NCI-H345 treated with DMSO at 0.1 percent for 48 hours (cell line): Measurements from ENCODE around the gene MGAM2.
"Not testable (repeated sequence)": the region's sequence is repeated elsewhere in the genome, so short reads cannot be mapped to it uniquely, and the experiment has no call there.

Experiments used
- DNase-seq: peaks from one replicate; lab custom pipeline; 2025; ENCODE audit not compliant: unreplicated experiment; lab: John Stamatoyannopoulos, UW

Gene MGAM2

DNA sequence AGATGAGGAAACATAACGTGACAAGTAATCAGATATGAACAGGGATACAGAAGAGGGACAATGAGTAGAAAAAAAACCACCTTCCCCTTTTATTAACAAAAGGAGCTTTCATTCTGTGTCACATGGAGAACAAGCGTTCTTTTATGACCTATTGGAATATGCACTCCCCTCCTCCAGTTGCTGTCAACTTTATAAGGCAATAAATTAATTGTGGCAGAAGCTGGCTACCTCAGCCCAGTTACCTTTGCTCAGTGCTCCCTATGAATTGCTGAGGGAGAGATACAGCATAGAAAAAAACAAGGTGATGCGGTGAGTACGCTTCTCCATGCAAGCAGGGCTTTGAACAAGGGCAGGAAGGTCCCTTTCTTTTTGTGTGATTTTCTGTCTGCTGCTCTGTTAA lies at the start of gene MGAM2:
Gene MGAM2 (plus strand): TSS at position 220 of the 400 bp plus-strand sequence. CDS start 5,156 bp downstream, outside the sequence.
- DNase-seq, result no peak

DNA sequence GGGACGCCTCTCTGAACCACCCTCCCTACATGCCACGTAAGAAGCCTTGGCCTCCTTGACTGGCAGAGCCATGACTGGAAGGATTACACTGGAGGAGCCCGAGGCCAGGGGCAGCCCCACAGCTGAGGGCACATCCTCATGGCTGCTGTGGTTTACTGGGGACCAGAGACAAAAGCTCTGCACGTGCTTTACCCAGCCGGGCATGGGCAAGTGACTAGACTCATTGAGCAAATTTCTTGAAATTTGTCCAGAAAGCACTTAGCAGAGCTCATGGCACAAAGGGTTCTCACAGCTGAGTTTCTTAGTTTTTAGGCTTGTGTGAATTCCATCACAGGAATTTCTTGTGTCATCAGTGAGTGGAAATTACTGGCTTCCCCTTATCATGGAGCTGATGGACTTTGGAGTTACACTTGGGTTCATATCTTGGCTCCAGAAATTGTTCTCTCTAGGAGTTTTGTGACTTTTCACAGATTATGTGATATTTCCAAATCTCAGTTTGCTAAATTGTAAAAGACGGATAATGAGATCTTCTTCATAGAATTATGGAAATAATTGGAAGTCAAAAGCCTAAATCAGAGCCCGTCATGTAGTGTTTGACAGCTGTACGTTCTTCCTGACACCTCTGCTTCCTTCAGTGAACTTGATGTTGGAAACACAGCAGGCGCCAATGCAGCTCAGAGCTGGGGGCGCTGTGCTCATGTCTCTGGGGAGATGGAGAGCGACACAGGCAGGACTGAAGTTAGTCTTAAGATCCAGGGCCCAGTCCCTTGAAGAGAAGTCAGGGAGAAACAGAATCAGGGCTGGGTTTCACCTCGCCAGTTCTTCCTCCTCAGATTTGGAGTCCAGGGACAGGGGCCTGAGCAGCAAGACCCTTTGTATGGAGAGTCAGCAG lies 47.7 kb upstream of the MGAM2 start:
- DNase-seq, result no peak

DNA sequence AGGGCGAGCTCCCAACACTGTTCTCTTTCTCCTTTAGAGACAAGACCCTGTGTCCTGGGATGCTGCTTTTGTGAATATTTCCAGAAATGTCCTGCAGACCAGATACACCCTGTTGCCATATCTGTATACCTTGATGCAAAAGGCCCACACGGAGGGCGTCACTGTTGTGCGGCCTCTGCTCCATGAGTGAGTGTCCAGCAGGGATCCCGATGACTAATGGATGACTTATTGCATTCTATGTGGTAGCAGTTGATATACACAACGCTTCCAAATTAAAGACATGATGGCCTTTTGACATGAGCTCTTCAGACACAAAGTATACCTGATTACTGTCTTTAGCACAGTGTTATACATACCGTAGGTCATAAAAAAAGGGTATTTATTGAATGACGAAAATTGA lies 45.0 kb upstream of the MGAM2 start:
- no peak for DNase-seq

DNA sequence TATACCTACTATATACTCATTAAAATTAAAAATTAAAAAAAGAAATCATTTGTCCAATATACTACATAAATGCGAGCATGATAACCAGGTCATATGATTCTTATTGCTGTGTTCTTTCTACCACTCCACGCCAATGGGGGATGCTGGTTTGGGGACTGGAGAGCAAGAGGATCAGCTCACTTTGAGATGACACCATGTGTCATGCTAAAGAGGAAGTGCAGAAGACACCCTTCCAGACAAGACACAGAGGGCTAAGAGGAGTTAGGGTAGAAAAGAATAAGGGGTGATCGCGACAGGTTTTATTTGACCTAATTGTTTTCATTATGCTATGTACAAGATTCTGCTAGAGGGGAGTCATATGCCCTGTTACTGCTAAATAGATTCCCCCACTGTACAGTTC lies 33.8 kb upstream of the MGAM2 start:
- no peak for DNase-seq

DNA sequence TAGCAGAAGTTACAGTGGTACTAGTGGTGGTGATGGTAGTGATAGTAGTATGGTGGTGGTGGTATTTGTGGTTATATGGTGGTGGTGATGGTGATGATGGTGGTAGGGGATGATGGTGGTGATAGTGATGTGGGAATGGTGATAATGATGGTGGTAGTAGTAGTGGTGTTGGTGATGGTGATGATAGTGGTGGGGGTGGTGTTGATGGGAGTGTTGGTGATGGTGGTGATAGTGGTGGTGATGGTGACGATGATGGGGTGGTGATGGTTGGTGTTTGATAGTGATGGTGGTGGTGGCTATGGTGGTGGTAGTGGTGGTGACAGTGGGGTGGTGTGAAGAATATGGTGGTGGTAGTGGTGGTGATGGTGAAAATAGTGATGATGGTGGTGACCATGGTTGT lies 27.9 kb upstream of the MGAM2 start:
- no peak for DNase-seq

DNA sequence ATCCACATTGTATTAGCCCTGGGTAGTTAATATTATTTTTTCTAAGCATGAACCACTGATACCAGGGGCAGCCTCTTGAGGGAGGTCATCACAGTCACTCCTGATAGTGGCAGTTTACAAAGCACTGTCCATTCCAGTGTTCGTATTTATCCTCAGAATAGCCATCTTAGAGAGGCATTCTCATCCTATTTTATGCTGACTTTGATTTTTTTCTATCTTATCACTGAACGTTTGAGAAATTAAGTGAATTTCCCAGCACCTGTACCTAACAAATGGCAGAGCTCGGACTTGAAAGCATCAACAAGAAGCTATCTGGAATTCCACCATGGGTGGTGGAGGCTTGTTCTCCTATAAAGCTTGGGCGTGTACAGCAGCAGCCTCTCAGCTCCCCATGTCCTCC lies 26.1 kb upstream of the MGAM2 start:
- no peak for DNase-seq

DNA sequence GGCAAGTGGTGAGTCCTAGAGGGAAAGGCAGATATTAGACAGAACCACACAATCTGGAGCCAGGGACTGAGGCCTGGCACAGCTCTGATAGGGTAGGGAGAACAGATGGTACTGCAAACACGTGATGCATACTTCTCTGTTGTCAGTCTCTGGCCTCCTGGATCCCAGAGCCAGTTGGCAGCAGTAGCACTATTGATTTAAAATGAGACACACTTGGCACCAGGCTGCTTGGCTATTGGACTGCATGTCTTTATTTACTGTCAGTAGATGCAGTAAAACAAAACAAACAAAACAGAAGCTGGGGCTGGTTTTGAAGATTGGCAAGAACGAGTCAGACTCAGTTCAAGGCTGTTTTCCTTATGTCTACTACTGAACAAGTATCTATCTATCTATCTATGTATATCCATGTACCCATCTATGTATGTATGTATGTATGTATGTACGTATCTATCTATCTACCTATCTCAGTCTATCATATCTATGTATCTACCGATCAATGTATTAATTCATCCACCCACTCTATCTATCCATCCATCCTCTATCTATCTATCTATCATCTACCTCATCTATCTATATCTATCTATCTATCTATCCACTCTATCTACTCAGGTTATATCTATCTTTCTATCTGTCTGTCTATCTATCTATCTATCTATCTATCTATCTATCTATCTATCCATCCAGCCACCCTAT lies 23.4 kb upstream of the MGAM2 start:
- no peak for DNase-seq

DNA sequence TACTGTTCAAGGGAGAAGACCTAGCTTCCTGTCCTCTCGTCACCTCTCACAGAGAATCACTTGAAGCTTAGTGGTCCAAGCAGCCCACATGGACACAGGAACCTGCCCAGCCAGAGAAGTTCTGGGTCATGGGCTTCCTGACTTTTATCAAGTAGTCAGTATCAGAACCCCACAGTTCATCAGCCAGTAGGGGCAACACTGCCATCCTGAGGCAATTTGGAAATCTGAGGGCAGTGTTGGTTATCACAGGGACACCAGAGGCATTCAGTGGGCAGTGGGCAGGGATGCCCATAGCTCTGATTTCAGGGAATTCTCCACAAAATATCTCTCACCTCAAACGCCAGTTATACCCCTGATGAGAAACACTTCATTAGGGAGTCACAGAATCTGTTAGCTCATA lies 22.5 kb upstream of the MGAM2 start:
- DNase-seq, result no peak

DNA sequence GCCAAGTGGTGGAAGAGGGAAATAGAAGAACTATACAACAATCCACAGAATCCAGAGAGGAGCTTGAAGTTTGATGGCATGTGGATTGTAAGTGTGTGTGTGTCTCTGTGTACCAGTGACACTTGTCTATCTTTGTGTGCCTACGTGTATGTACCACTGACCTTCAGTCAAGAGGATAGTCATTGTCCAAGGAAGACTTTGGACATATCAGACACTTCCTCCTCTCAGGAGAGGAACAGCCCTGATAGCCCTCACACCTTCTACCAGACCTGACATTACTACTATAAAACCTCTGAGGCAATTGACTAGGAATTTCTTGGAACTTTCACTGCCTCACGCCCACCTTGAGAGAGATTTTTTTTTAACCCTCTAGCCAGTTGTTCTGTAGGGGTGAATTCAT lies 19.6 kb upstream of the MGAM2 start:
- DNase-seq, result no peak

DNA sequence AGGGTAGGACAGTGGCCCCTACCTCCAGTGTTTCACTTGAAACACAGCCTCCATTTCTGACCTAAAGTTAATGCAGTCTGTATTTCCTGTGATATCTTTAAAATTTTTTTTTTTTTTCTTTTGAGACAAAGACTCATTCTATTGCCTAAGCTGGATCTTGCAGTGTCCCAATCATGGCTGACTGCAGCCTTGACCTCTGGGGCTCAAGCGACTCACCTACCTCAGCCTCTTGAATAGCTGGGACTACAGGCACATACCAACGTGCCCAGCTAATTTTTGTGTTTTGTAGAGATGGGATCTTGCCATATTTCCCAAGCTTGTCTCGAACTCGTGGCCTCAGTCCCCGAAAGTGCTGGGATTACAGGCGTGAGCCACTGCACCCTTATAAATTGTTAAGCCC lies 16.7 kb upstream of the MGAM2 start:
- DNase-seq, result no peak

DNA sequence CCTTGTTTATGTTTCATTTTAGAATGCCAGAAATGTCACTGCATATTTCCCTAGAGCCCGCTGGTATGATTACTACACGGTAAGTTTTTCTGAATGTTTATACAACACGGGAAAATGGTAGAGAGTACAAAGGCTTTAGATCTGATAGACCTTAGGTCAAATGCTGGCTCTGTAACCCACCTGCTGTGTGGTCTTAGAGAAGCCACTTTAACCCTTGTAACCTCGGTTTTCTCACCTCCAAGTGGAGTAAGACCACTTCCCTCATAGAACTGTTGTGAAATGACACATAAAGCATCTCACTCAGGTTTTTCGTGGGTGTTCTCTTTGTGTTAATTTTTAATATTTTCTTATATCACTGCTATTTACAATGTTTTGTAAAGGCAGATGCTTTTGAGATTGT lies 13.9 kb upstream of the MGAM2 start:
- no peak for DNase-seq

DNA sequence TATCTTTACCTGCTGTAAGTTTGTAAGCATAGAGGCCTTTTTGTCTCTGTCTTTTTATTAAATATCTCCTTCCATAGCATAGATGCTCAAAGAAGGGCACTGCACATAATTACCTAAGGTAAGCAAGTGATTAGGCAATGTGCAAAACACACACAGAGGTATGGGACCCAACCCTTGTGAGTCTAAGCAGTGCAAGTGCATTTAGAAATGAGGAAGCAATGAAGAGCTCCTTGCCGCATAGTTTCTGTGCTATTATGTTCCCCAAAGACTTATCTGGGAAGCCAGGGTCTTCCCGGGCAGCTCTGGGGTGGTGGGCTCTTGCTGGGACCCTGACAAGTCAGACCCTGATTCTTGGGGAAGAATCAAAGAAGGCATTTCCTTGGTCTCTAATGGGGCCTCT lies 13.5 kb upstream of the MGAM2 start:
- no peak for DNase-seq

DNA sequence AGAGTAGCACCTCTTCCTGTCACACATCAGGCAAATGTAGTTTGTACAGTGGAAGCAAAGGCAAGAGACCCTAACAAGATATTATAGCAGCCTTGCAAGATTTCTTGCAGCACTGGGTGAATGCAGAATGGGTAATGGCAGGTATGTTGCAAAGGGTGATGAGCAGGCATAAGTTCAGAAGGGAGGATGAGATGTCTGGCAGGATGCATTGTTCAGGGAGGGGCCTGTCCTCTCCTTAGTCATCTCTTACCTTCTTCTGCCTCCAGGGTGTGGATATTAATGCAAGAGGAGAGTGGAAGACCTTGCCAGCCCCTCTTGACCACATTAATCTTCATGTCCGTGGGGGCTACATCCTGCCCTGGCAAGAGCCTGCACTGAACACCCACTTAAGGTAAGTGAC lies 12.2 kb upstream of the MGAM2 start:
- DNase-seq, result not testable (repeated sequence)

DNA sequence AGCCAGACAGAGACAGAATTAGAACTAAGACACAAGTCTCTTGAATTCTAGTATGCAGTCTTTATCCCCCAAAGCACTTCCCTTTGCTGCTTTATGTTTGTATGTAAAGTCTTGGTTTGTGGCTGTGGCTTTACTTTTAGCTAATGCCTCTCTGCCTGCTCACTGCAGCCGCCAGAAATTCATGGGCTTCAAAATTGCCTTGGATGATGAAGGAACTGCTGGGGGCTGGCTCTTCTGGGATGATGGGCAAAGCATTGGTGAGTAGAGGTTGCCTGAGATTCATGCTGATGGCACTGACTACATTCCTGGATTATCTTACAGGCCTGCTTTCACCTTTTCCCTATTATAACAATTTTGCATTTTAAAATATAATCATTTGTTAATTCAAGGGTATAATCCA lies 10.9 kb upstream of the MGAM2 start:
- DNase-seq, result no peak

DNA sequence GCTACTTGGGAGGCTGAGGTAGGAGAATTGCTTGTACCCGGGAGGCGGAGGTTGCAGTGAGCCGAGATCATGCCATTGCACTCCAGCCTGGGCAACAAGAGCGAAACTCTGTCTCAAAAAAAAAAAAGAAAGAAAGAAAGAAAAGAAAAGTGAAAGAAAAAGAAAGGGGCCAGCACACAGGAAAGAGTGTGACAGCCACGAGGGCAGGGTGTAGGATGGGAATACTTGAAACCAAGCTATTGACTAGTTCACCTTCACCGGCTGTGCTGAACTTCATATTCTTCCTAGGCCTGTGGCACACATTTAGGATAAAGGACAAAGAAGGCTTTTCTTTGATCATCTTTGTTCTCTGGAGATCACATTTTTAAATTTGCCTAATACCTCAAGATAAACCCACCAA lies 9.7 kb upstream of the MGAM2 start:
- DNase-seq, result not testable (repeated sequence)

DNA sequence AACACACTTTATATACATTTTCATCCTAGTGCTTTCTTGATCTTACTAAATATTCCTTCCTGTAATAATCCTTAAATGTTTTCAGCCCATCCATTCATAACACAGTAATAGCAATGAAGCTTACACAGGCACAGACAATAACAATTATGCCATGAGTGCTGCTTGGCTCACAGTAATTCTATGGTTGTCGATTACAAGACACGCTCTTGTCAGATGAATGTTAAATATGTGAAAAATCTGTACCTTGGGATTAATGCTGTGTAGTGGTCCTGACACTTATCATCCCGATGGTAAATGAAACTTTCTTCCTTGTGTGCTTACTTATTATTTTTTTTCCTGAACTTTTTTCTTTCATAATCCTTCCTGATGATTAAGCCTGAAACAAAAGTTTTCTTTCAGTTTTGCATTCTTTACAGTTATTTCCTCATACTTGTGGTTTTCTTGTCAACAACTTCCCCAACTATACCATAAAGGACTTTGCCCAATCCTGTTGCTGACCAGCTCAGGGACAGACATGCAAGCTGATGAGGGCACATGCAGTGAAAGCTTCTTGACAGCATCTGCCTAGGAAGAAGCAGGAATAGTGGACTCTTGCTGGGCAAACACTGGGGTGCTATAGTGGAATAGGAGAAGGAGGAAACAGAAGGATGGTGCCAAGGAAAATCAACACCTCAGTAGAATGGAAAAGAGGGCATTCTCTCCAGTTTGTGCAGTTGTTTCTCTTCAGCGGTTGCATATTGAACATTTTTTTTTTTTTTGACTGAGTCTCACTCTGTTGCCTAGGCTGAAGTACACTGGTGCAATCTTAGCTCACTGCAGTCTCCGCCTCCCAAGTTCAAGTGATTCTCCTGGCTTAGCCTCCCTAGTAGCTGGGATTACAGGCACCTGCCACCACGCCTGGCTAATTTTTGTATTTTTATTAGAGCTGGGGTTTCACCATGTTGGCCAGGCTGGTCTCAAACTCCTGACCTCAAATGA lies 6.7 kb upstream of the MGAM2 start:
- DNase-seq, result no peak

DNA sequence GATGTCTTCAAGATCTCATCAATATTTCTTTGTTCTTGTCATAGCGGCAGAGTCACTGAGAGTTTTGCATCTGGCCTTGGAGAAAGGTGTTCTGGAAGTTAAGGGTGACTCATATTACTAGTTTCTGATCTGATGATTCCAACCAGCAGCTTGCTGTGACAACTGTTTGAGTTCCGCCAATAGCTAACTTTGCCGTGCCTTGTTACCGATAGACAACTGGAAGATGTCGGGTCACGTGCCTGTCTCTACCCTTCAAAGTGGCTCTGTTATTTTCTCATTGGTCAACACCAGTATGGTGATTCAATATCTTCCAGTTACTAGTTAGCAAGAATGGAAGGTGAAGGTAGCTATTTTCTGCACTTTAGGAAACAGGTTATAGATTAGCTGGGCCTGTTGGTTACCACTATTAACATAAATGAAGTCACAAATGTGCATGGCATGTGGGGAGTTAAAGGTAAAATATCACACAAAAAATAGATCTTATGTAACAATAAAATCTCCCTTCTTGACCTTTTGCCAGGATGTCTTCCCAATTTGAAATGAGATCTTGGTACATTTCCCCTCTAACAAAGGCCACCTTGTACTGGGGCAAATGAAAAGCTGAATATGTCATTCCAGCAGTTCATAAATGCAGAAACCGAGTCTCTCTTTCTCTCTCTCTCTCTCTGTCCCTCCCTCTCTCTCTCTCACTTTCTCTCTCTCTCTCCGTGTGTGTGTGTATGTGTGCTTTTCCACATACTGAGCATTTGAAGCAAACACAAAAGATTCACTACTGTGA lies 2.6 kb upstream of the MGAM2 start:
- no peak for DNase-seq

DNA sequence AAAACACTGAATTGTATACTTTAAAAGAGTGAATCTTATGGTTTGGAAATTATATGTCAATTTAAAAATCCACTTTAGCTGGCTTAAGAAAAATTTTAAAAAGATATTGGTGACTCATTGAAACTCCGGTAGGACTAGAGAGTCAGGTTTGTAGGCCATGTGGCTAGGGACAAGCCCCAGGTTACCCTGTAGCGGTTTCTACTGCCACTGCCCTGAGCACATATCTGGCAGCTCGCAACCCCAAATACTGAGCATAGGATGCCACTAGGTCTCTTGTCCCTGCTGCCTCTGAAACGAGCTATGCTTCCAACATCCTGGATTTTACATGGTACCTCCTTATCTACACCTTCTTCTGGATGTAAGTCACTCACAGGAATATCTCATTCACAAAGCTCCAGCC lies 1.4 kb upstream of the MGAM2 start:
- no peak for DNase-seq

DNA sequence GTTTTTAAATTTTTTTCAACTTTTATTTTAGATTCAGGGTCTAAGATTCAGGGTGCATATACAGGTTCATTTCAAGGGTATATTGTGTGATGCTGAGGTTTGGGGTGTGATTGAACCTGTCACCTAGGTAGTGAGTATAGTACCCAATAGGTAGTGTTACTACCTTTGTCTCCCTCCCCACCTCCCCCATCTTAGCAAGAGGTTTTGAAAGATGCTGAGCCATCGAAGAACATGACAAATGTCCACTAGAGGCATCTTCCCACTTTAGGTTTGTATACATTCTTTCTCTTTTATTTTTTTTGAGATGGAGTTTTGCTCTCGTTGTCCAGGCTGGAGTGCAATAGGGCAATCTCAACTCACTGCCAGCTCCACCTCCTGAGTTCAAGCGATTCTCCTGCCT lies 880 bp upstream of the MGAM2 start:
- DNase-seq, result no peak

DNA sequence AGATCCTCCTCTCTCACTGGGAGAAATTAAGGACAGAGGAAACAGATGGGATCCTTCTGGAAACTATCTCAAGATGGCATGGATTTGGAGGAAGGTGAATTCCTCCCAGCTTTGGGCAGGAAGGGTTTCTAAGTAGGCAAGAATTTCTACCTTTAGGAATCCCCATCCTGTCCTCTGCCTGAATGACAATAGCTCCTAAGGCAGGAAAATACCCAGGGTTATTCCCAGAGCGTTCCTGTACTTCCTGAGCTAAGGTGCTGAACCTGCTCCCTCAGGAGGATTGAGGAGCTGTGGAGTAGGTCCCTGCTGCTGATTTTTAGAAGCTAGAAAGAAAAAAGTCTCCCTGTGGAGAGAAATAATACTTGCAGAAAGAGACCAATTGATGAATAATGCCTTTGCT lies 568 bp downstream of the MGAM2 start:
- no peak for DNase-seq

DNA sequence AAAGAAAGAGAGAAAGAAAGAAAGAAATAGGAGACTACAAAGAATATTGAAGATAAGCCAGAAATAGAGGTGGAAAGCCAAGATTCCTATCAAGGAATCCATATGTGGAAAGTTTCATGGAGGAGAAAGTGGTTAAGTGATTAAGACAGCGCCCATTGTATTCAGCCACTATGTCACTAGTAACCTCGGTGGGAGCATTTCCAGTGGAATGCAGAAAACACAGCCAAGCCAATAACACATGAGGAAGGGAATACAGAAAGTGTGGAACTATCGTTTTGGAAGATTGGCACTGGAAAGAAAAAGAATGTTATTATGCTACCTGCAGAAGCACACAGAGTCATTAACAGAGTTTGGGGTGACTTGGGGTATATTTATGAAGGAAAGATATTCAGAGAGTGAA lies 2.7 kb downstream of the MGAM2 start:
- DNase-seq, result no peak
